Left ventricle myocardium inferior (tissue), 1 donor: Measurements from ENCODE around the gene A4GNT. TPM values are rescaled to one million over a fixed set of nuclear protein-coding genes. Genes with fewer than 3 reads are reported as not detected.

Experiments used
- DNase-seq: peaks from one replicate; pipeline ENCODE4 v3.0.0-alpha.2; 2020
- H3K27ac ChIP-seq: fragments of 200-600 bp; replicated peaks from 2 replicates; pipeline ENCODE4 v1.8.0; 2021
- H3K27me3 ChIP-seq: fragments of 200-600 bp; 2 replicates; pipeline ENCODE4 v1.8.0; 2021; ENCODE audit warnings: low read depth
- H3K36me3 ChIP-seq: fragments of 200-600 bp; 2 replicates; pipeline ENCODE4 v1.8.0; 2021
- H3K4me1 ChIP-seq: fragments of 200-600 bp; 2 replicates; pipeline ENCODE4 v1.8.0; 2021
- H3K4me3 ChIP-seq: fragments of 200-600 bp; 2 replicates; pipeline ENCODE4 v1.8.0; 2021; ENCODE audit warnings: mild to moderate bottlenecking, moderate library complexity
- H3K9me3 ChIP-seq: fragments of 200-600 bp; replicated peaks from 2 replicates; pipeline ENCODE4 v1.8.0; 2021
- intact Hi-C: fragments of 100-400 bp; cut with micrococcal nuclease; formaldehyde crosslinking; loops from one replicate; pipeline ENCODE4 v1.11.0; 2022
- total RNA-seq: library from RNA; stranded (reverse); fragmentation: NEBNext Ultra II Directional; extraction: Animal tissue kit (Norgen Biotek cat#: 25700); gene quantifications from one replicate; pipeline ENCODE4 v1.2.1, GENCODE V29; 2021
- TF ChIP-seq, protein P1 (sequence below): fragments of 200-600 bp; IDR thresholded peaks from 2 replicates; pipeline ENCODE4 v1.8.0; 2021; ENCODE audit warnings: antibody characterized with exemption, mild to moderate bottlenecking, borderline replicate concordance
- donor health status: DM: no; HTN: yes; CAD: no; lungs with severe emphysema.

The A4GNT gene
- total RNA-seq, 1 donor from 2014 or later, result not detected

- peaks cover 9% of the 10 kb centered on the region for H3K4me1 ChIP-seq
- H3K27me3 ChIP-seq, result no peaks in the 10 kb centered on the region
- TF ChIP-seq, protein P1, sequence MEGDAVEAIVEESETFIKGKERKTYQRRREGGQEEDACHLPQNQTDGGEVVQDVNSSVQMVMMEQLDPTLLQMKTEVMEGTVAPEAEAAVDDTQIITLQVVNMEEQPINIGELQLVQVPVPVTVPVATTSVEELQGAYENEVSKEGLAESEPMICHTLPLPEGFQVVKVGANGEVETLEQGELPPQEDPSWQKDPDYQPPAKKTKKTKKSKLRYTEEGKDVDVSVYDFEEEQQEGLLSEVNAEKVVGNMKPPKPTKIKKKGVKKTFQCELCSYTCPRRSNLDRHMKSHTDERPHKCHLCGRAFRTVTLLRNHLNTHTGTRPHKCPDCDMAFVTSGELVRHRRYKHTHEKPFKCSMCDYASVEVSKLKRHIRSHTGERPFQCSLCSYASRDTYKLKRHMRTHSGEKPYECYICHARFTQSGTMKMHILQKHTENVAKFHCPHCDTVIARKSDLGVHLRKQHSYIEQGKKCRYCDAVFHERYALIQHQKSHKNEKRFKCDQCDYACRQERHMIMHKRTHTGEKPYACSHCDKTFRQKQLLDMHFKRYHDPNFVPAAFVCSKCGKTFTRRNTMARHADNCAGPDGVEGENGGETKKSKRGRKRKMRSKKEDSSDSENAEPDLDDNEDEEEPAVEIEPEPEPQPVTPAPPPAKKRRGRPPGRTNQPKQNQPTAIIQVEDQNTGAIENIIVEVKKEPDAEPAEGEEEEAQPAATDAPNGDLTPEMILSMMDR, result no peak
- no peak overlapping the region for H3K4me3 ChIP-seq
- no peak overlapping the region for H3K27ac ChIP-seq
- H3K9me3 ChIP-seq, result no peaks in the 10 kb centered on the region
- DNase-seq, result no peak
- no peaks in the 10 kb centered on the region for H3K36me3 ChIP-seq
- intact Hi-C loops, result no loop called here
Observed at GRCh38 chr3:138127636-138128365, 4.4 kb downstream of the A4GNT start.

GRCh38 chr3:138125548-138126221, 6.5 kb downstream of the A4GNT start:
- intact Hi-C loops, result no loop called here
- Histone ChIP-seq H3K9me3 (no peaks in the 10 kb centered on the region), H3K27ac (peak overlapping the region; percentile 50)

DNA sequence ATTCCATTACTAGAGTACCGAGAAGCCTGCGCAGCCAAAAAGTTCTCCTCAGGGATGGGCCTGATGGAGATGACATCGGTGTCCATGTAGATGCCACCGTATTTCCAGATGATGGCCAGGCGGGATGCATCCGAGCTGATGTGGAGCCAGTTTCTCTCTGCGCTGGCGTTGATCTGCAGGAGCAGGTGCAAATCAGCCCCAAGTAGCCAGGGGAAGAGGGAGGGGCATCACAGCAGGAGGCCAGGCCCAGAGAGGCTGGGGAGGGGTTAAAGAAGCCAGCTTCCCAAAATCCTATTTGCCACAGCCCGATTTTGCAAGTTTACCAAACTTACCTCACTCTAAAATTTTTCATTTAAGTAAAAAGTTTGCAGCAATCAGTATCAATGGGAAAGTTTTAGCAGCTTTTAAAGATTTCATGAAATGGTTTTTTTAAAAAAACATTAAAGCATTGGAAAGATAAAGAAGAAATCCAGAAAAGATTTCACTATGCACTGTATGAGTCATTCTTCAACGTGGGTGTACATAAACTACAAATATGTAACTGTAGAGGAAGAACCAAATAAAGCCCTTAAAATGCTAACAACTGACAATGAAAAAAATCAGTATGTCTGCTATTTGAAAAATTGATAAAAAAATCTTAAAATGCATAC, 7.4 kb downstream of the A4GNT start:
- Histone ChIP-seq H3K36me3 (no peaks in the 10 kb centered on the region), H3K27ac (peak overlapping the region; percentile 50), H3K4me3 (no peak overlapping the region), H3K9me3 (no peaks in the 10 kb centered on the region), H3K27me3 (no peaks in the 10 kb centered on the region), H3K4me1 (peaks cover 9% of the 10 kb centered on the region)
- TF ChIP-seq, protein P1, result no peak
- intact Hi-C loops, result no loop called here
- DNase-seq, result no peak

More at GRCh38 chr3:138125548-138126221, 6.5 kb downstream of the A4GNT start:
- Histone ChIP-seq H3K4me3 (no peak overlapping the region), H3K27me3 (no peaks in the 10 kb centered on the region), H3K36me3 (no peaks in the 10 kb centered on the region), H3K4me1 (peaks cover 9% of the 10 kb centered on the region)
- TF ChIP-seq, protein P1, result no peak
- no peak for DNase-seq

- Histone ChIP-seq H3K4me1 (peaks cover 9% of the 10 kb centered on the region), H3K4me3 (no peak overlapping the region), H3K27me3 (no peaks in the 10 kb centered on the region), H3K36me3 (no peaks in the 10 kb centered on the region), H3K27ac (no peak overlapping the region), H3K9me3 (no peaks in the 10 kb centered on the region)
- TF ChIP-seq, protein P1, result no peak
- intact Hi-C loops, result no loop called here
- DNase-seq, result no peak
Observed at GRCh38 chr3:138124188-138124587, 8.0 kb downstream of the A4GNT start.

GRCh38 chr3:138119423-138119766, 12.8 kb downstream of the A4GNT start:
- no peak overlapping the region for H3K27ac ChIP-seq
- no peaks in the 10 kb centered on the region for H3K27me3 ChIP-seq
- no peak overlapping the region for H3K4me3 ChIP-seq
- no peaks in the 10 kb centered on the region for H3K36me3 ChIP-seq
- intact Hi-C loops, result loop anchor here (5.0 kb wide), 1 partner anchor 52 kb away; no protein-coding TSS in a partner anchor
- H3K4me1 ChIP-seq, result peaks cover 20% of the 10 kb centered on the region
- H3K9me3 ChIP-seq, result no peaks in the 10 kb centered on the region
- TF ChIP-seq, protein P1, result no peak
- DNase-seq, result no peak
